GM18870 (cell line): Measurements from ENCODE around the gene MTA2.
"Not testable (repeated sequence)": the region's sequence is repeated elsewhere in the genome, so short reads cannot be mapped to it uniquely, and the experiment has no call there.

ENCODE experiments used
- ATAC-seq: cut with Tn5 transposase; IDR thresholded peaks from one replicate; pipeline ENCODE4 v1.9.1; 2021; ENCODE audit warnings: moderate library complexity; ENCODE audit not compliant: unreplicated experiment

MTA2 gene

GRCh38 chr11:62567018-62567633 is 34.5 kb downstream of the MTA2 start:
- ATAC-seq = no peak

GRCh38 chr11:62566247-62566646 is 35.4 kb downstream of the MTA2 start:
- ATAC-seq = no peak

DNA sequence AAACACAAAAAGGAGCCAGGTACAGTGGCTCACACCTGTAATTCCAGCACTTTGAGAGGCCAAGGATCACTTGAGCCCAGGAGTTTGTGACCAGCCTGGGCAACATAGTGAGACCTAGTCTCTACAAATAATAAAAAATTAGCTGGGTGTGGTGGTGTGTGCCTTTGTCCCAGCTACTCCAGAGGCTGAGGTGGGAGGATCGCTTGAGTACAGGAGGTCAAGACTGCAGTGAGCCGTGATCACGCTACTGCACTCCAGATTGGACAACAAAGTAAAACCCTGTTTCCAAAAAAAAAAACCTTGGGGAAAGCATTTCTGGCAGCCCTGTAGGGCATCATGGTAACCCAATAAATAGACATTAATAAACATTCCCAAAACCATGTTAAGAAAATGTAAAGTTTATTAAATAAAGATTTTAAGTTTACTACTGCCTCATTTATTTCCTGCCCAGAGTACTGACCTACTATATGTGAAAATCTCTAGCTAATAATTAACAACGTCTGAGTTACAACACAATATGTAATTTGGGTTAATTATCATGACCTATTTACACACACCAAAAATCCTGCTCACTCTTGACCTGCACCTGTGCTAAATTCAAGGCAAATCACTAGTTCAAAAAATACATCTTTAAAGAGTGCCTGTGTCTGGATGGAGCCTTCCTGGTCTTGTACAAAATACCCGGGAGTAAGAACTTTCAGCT is 36.4 kb downstream of the MTA2 start:
- ATAC-seq = no peak

DNA sequence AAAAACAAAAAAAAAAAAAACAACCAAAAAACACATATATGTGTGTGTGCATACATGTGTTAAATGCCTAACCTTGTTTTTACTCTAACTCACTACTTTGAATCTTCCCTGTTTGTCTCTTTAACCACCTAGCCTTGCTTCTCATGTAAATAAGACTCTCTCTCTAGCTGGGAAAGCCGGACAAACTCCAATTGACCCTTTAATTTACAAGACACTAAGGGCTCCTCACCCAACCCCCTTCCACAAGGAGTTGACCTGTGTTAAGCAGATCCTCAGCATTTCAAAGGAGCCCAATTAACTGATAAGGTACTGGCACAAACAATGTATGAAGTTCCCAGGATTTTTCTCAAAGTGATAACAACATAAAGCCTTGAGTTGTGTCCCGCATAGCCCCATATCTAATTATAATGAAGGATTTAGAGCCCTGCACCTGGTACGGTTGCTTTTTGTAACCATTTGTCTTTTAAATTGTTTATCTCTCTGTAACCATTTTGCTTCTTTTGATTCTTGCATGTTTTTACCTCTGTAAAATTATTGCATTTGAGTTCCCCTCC is 39.9 kb downstream of the MTA2 start:
- ATAC-seq = not testable (repeated sequence)

DNA sequence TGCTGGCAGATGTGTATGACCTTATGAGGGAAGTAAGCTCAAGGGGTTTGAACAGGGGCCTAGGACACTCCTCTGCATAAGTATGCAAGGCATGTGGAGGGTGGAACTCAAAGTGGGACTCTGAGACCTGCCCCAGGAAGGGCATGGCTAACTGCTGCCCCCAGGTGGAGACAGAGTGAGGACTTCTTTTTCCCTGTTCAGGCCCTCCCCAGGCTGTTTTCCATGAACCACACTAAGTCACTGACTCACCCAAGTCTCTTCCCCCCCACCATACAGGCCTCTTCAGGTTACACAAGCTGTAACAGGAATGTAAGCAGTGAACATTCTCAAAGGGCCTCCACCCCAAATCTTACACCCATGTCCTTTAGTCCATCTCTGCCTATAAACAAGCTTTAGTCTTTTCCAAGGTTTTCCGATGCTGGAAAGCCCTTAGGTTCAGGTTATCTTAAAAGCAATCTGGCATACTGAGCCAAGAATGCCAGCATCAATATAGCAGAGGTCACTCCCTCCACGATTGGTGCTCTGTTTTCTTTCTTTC is 41.0 kb downstream of the MTA2 start:
- ATAC-seq = no peak

- ATAC-seq = not testable (repeated sequence)
Observed at GRCh38 chr11:62559626-62560025, 42.0 kb downstream of the MTA2 start.

DNA sequence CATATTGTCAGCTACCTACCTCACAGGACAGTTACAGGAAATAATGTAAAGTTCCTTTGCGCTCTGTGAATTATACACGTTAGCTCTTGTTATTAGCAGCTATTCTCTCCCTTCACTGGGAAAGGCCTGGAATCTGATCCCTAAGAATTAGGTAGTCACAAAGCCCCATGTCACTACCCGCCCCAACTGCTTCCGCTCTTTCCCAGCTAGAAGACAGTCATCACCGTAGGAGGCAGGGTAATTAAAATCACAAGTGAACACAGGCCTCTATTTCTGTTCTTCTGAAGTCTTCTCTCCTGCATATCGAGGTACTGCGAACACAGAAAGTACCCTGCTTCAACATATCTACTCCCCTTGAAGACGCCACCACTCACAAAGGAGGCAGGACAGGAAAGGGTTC is 42.5 kb downstream of the MTA2 start:
- no peak for ATAC-seq

DNA sequence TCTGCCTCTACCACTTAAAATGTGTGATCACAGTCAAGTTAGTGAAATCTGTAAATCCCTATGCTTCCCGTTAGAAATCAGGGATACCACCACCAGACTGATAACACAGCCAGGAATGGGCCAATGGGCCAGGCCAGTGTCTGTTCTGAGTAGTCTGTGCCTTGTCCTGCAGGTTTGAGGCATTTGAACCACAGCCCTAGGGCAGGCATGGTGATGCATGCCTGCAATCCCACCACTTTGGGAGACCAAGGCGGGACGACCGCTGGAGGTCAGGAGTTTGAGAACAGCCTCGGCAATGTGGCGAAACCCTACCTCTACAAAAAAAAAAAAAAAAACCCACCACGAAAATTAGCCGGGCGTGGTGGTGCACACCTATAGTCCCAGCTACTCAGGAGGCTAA is 43.0 kb downstream of the MTA2 start:
- ATAC-seq = no peak

- no peak for ATAC-seq
Observed at GRCh38 chr11:62556875-62557631, 44.6 kb downstream of the MTA2 start.

DNA sequence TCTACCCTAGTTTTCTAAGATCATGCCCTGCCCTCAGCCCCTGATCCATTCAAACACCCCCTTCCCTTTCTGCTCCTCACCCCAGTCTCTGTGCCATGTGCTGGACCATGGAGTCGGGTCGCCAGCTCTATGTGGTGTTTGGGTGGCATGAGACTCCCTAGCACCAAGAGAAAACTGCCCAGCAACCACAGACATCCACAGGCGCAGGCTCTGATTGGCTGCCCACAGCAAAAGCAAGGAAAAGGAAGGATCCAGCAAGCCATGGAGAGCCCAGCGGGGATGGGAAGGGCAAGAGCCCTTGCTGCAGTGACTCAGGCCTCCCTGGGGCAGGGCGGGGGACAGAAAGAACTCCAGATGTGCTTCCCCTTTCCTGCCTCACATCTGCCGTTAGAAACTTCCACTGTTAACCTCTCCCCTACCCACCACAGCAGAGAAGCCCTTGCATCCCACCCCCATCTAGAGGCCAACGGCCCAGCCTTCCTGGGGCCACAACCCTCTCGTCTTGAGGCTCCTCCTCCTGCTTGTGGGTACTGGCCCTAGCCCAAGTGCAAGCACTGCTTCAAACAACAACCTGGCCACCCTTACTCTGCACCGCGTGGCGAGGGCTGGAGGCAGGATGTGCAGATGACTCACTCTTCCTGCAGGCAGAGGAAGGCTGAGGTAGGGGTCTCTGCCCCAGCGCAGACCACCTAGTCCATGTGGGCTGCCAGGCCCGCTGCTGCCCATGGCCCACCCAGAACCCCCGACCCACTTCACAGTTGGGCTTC is 45.4 kb downstream of the MTA2 start:
- no peak for ATAC-seq

- ATAC-seq = peak; percentile 30
Observed at GRCh38 chr11:62555464-62556107, 46.1 kb downstream of the MTA2 start.

DNA sequence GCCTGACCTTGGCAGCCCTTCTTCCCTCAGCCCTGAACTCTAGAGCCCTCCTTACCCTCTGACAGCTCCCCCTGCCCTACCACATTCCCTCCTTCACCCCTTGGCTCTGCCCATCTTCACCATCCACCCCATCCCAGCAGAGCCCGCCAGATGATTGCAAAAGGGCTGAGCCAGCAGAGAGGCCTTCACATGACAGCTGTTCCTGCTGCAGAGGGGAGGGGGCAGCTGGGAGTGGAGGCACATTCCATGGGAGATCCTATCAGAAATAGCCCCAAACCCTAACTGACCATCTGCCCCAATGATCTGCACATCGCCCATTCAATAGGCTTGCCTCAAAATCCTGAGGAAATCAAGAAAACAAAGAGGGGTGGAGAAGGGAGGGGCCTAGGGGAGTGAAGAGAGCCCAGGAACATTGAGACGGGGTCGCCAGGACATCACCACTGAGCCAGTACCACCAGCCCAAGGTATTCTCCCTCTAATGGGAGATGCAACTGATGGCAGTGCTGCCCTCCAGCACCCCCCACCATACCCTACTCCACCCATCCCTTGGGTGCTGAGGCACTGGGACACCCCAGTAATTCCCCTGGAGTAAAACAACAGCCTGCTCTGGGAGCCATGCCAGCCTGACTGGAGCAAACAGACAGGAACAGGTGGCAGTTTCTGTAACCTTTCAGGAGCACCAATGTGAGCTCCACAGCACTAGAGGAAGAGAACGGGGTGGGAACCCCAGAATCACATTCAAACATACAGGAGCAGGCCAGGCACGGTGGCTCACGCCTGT is 47.1 kb downstream of the MTA2 start:
- ATAC-seq = no peak

DNA sequence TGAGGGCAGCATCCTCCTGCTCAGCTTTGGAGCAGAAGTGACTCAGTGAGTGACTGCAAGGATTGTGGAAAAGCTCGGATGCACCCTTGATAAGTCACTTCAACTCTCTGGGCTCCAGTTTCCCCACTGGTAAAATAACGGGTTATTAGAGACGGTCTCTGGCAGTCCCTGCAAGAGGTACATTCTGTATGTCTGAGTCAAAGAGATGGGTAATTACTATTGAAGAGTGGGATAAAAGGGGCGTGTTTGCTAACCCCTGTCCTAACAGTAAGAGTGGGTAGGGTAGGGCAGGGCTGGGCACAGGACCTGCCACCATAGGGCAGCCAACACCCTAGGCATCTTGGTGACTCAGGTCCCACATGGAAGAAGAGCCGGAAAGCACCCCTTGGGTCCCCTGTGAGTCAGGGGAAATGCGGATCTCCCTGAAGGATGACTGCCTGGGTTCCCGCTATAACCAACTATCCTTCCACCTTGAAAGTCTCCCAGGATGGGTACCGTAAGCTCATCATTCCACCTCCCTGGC is 47.8 kb downstream of the MTA2 start:
- no peak for ATAC-seq

GRCh38 chr11:62553080-62553838 is 48.4 kb downstream of the MTA2 start:
- no peak for ATAC-seq

DNA sequence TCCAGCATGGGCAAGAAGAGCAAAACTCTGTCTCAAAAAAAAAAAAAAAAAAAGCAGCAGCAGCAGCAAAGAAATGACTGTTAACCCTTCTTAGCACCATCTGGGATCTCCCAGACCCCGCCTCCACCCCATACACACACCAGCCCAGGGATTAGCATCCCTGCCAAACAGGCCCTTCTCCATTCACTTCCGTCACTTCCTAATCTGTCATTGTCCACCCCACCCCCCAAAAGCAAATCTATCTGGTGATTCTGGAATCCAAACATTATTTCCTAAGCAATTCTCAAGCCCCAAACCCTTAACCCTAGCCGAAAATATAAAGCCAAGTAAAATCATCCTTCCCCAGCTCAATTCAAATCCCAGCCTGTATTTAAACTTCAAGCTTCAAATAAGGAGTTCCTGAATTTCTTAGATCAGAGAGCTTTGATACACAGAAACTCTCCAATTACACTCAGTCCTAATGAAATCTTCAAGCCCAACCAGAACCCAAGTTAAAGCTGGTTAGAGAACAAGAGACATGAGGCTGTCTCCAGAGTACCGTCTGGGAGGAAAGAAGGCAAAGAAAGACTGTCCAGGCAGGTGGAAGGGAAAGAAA is 49.1 kb downstream of the MTA2 start:
- no peak for ATAC-seq

DNA sequence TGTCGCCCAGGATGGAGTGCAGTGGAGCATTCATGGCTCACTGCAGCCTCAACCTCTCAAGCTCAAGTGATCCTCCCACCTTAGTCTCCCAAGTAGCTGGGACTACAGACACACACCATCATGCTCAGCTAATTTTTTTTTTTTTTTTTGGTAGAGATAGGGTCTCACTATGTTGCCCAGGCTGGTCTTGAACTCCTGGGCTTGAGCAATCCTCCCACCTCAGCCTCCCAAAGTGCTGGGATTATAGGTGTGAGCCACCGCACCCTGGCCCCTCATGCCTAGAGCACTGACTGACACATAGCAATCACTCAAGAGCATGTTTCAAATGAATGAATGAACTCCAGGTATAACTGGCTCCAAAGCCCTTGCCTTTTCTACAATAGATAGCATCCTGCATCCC is 51.2 kb downstream of the MTA2 start:
- ATAC-seq = not testable (repeated sequence)

DNA sequence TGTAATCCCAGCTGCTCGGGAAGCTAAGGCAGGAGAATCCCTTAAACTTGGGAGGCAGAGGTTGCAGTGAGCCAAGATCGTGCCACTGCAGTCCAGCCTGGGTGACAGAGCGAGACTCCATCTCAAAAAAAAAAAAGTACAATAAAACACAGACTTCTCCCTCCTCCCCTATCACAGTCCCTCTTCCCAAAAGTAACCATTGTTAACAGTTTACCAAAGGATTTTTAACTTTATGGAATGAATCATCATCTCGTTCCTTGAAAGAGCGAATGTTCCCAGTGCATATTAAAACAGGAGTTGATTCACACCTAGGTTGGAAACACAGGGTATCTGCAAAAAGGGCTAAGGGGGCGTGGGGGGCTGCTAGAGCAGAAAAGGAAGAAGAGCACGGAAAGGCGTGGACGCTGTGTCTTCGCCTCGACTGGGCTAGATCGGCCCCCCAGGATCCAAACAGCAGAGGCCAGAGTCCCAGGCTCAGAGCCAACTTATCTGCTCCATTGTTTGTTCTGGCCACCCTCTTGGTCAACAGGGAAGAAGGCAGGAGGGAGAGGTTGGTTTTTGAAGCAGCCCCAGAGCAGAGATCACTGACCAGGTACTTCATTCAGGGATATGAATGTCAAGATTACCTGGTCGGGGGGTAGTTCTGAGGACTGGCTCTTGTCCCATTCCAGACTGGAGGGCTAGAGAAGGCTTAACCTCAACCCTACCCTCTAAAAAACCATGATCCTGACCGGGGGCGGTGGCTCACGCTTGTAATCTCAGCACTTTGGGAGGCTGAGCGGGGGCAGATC is 52.9 kb downstream of the MTA2 start:
- ATAC-seq = no peak
